ENCODE data around the gene GOLGA8A.
"Not testable (repeated sequence)": the region's sequence is repeated elsewhere in the genome, so short reads cannot be mapped to it uniquely, and the experiment has no call there.

Gene GOLGA8A

GRCh38 chr15:34408973-34409372, 28.6 kb downstream of the GOLGA8A start:
- not testable (repeated sequence) for DNase-seq

GRCh38 chr15:34403899-34404298, 33.7 kb downstream of the GOLGA8A start:
- not testable (repeated sequence) for DNase-seq

- DNase-seq: not testable (repeated sequence)
Measured at GRCh38 chr15:34403160-34403598, 34.4 kb downstream of the GOLGA8A start.

- not testable (repeated sequence) for DNase-seq
Measured at GRCh38 chr15:34397637-34398259, 39.9 kb downstream of the GOLGA8A start.

GRCh38 chr15:34392981-34393380, 44.6 kb downstream of the GOLGA8A start:
- not testable (repeated sequence) for DNase-seq

- DNase-seq: not testable (repeated sequence)
Measured at GRCh38 chr15:34389594-34390086, 48.0 kb downstream of the GOLGA8A start.
